Spleen (tissue), 7 donors: ENCODE data around the gene NAGLU.

Source experiments
- CTCF ChIP-seq, 11 experiments: fragments of 200-600 bp in 7 of 11; fragments of 450-650 bp in 4 of 11; sonication (generic) in 4 of 11; IDR thresholded peaks in 8 of 11; conservative IDR thresholded peaks in 3 of 11; 1 replicate in 7 of 11; 2 replicates in 4 of 11; pipeline versions ENCODE4 v1.4.0 to v1.8.0; 2016 to 2021; ENCODE audit warnings: antibody characterized with exemption in 11 of 11, inconsistent platforms in 4 of 11, mild to moderate bottlenecking in 1 of 11
- POLR2A ChIP-seq, 3 donors: fragments of 450-650 bp; IDR thresholded peaks; one replicate each; pipeline ENCODE4 v1.5.1; 2017; ENCODE audit warnings: antibody characterized with exemption in 3 of 3, mild to moderate bottlenecking in 1 of 3
- donor health status: DM: no; HTN: no; CAD: no; lungs with moderate emphysema.
- donor health status: DM: no; HTN: no; CAD: no.
- donor health status: DM: no; HTN: no; CAD: no.

GRCh38 chr17:42502926-42503325, 33.1 kb upstream of the NAGLU start:
- TF ChIP-seq POLR2A (IDR thresholded peaks at IDR 0.05) (no peak), CTCF (IDR thresholded peaks at IDR 0.05 in 8 of 11, conservative IDR thresholded peaks at IDR 0.05 in 3 of 11) (no peak)
